Prostate gland (tissue), 2 donors: Measurements from ENCODE around the gene CPNE4.

Experiments
- CTCF ChIP-seq, 4 experiments: fragments of 200-600 bp in 2 of 4; fragments of 450-650 bp in 2 of 4; sonication (generic) in 2 of 4; IDR thresholded peaks; 1 replicate in 3 of 4; 2 replicates in 1 of 4; pipeline ENCODE4 v1.5.1; 2016 to 2019; ENCODE audit warnings: antibody characterized with exemption in 4 of 4, mild to moderate bottlenecking in 2 of 4, moderate library complexity in 2 of 4
- POLR2AphosphoS5 ChIP-seq: sonication (generic); formaldehyde crosslinking; IDR thresholded peaks from one replicate; pipeline ENCODE4 v1.6.1; 2017; ENCODE audit warnings: antibody characterized with exemption

- TF ChIP-seq CTCF (IDR thresholded peaks at IDR 0.05) = no peak
- TF ChIP-seq POLR2AphosphoS5 = no peak
Observed at GRCh38 chr3:131801566-131801965, 233.2 kb downstream of the CPNE4 start.
